OCI-LY7 (cell line): ENCODE results near the gene NRSN2. TPM values are rescaled to one million over a fixed set of nuclear protein-coding genes. Genes with fewer than 3 reads are reported as not detected.

Experiments used
- BruUV-seq: library from RNA; stranded (reverse); fragments of 400-500 nt; replicated peaks from 2 replicates; lab custom pipeline; 2021; lab: Mats Ljungman, UMichigan
- CTCF ChIA-PET: fragments of 300-600 bp; sonication (Branson Sonifier 250); formaldehyde crosslinking; loops from one replicate; lab custom pipeline; 2022; ENCODE audit warnings: antibody characterized with exemption; ENCODE audit not compliant: unreplicated experiment; lab: Charles Lee
- POLR2A ChIA-PET: fragments of 300-600 bp; sonication (Branson Sonifier 250); formaldehyde crosslinking; loops from one replicate; lab custom pipeline; 2022; ENCODE audit warnings: antibody characterized with exemption; lab: Charles Lee
- DNase-seq: peaks from one replicate; pipeline ENCODE4 v3.0.0-alpha.2; 2015; ENCODE audit warnings: low spot score
- H2AFZ ChIP-seq: fragments of 200-600 bp; sonication (generic), shearing (Covaris generic); 2 replicates; pipeline ENCODE4 v1.6.1; 2014; ENCODE audit warnings: mild to moderate bottlenecking, antibody characterized with exemption, low read length, moderate library complexity
- H3K27ac ChIP-seq: fragments of 200-600 bp; sonication (generic); 2 replicates; pipeline ENCODE4 v1.5.1; 2014; ENCODE audit warnings: mixed run types, low read depth, mild to moderate bottlenecking, moderate library complexity, low read length, inconsistent platforms; ENCODE audit not compliant: poor library complexity, severe bottlenecking
- H3K36me3 ChIP-seq: fragments of 200-600 bp; sonication (generic); 2 replicates; pipeline ENCODE4 v1.6.1; 2014; ENCODE audit warnings: mild to moderate bottlenecking, antibody characterized with exemption, low read length, moderate library complexity, mixed read lengths; ENCODE audit not compliant: insufficient read depth
- H3K4me1 ChIP-seq: fragments of 200-600 bp; sonication (generic); 2 replicates; pipeline ENCODE4 v1.5.1; 2014; ENCODE audit warnings: mild to moderate bottlenecking, low read length; ENCODE audit not compliant: insufficient read depth, poor library complexity, severe bottlenecking
- H3K4me2 ChIP-seq: fragments of 200-600 bp; sonication (generic); 2 replicates; pipeline ENCODE4 v1.6.1; 2014; ENCODE audit warnings: mild to moderate bottlenecking, low read length
- H3K4me3 ChIP-seq: fragments of 200-600 bp; sonication (generic); 2 replicates; pipeline ENCODE4 v1.5.1; 2014; ENCODE audit warnings: mild to moderate bottlenecking, low read depth, low read length; ENCODE audit not compliant: poor library complexity, severe bottlenecking
- H3K79me2 ChIP-seq: fragments of 200-600 bp; sonication (generic); 2 replicates; pipeline ENCODE4 v1.6.1; 2016; ENCODE audit warnings: low read depth, mild to moderate bottlenecking, low read length, moderate library complexity, mixed read lengths; ENCODE audit not compliant: insufficient read depth
- H3K9me2 ChIP-seq: fragments of 200-600 bp; sonication (generic); 2 replicates; pipeline ENCODE4 v1.6.1; 2016; ENCODE audit warnings: mild to moderate bottlenecking, low read length, mixed read lengths; ENCODE audit not compliant: insufficient read depth
- H3K9me3 ChIP-seq: fragments of 200-600 bp; sonication (generic); 2 replicates; pipeline ENCODE4 v1.6.1; 2014; ENCODE audit warnings: mild to moderate bottlenecking, mixed run types, low read length, mixed read lengths
- H4K20me1 ChIP-seq: fragments of 200-600 bp; sonication (generic); 2 replicates; pipeline ENCODE4 v1.6.1; 2014; ENCODE audit warnings: mild to moderate bottlenecking, antibody characterized with exemption, low read length, moderate library complexity, mixed read lengths; ENCODE audit not compliant: insufficient read depth
- CTCF ChIP-seq: fragments of 200-600 bp; sonication (generic); conservative IDR thresholded peaks from 2 replicates; pipeline ENCODE4 v1.5.1; 2014; ENCODE audit warnings: mild to moderate bottlenecking, antibody characterized with exemption, low read length, moderate library complexity, mixed read lengths
- EZH2phosphoT487 ChIP-seq: fragments of 200-600 bp; sonication (generic); IDR thresholded peaks from 2 replicates; pipeline ENCODE4 v1.6.1; 2018; ENCODE audit warnings: low read depth, borderline replicate concordance, mild to moderate bottlenecking, mixed run types, antibody characterized with exemption, low read length, moderate library complexity, mixed read lengths
- intact Hi-C: fragments of 100-400 bp; cut with micrococcal nuclease; formaldehyde crosslinking; loops from one replicate; pipeline ENCODE4 v1.10.0; 2022; ENCODE audit not compliant: unreplicated experiment
- total RNA-seq, 2 experiments: library from RNA; depleted of rRNA in 1 of 2; stranded (reverse); fragments of >200 nt in 1 of 2; shearing (Covaris generic) in 1 of 2; gene quantifications; 2 replicates each; pipeline ENCODE4 v1.2.3, GENCODE V29; 2014 to 2022

Gene NRSN2
- total RNA-seq, 2 experiments from 2014 or later, result 0.32 to 0.86 TPM

GRCh38 chr20:311609-312008, 35.3 kb upstream of the NRSN2 start:
- Histone ChIP-seq H3K9me2 (no peaks in the 10 kb centered on the region), H2AFZ (no peak overlapping the region), H3K4me1 (peaks cover 17% of the 10 kb centered on the region), H3K4me2 (no peak overlapping the region), H3K27ac (no peak overlapping the region), H3K9me3 (no peaks in the 10 kb centered on the region), H3K79me2 (no peaks in the 10 kb centered on the region), H4K20me1 (no peaks in the 10 kb centered on the region), H3K4me3 (no peak overlapping the region), H3K36me3 (no peaks in the 10 kb centered on the region)
- intact Hi-C loops, result no loop called here
- CTCF ChIA-PET, result no interaction called here
- TF ChIP-seq EZH2phosphoT487, result no peak
- no peak for TF ChIP-seq CTCF
- POLR2A ChIA-PET, result interaction anchor here (0.5 to 1.5 kb wide), 2 partner anchors 13 to 29 kb away, joined by 4 read pairs; partner anchors contain the start of gene SOX12
- no peak for DNase-seq
- no TSS peak for BruUV-seq

GRCh38 chr20:312067-312466, 34.8 kb upstream of the NRSN2 start:
- intact Hi-C loops, result no loop called here
- H3K79me2 ChIP-seq, result no peaks in the 10 kb centered on the region
- no peaks in the 10 kb centered on the region for H3K9me2 ChIP-seq
- no peak overlapping the region for H3K4me2 ChIP-seq
- no peak overlapping the region for H3K27ac ChIP-seq
- no peaks in the 10 kb centered on the region for H4K20me1 ChIP-seq
- no peak for DNase-seq
- peaks cover 17% of the 10 kb centered on the region for H3K4me1 ChIP-seq
- TF ChIP-seq EZH2phosphoT487 (no peak), CTCF (no peak)
- no peaks in the 10 kb centered on the region for H3K9me3 ChIP-seq
- H3K36me3 ChIP-seq, result no peaks in the 10 kb centered on the region
- H3K4me3 ChIP-seq, result no peak overlapping the region
- BruUV-seq, result no TSS peak
- H2AFZ ChIP-seq, result no peak overlapping the region
- POLR2A ChIA-PET, result interaction anchor here (0.5 to 1.5 kb wide), 3 partner anchors 12 to 28 kb away, joined by 3 to 4 read pairs (median 4); partner anchors contain the start of gene SOX12
- CTCF ChIA-PET, result no interaction called here

GRCh38 chr20:312866-313265, 34.0 kb upstream of the NRSN2 start:
- CTCF ChIA-PET, result no interaction called here
- POLR2A ChIA-PET, result interaction anchor here (0.7 to 1.5 kb wide), 3 partner anchors 11 to 193 kb away, joined by 3 to 4 read pairs (median 3); partner anchors contain the start of gene SOX12
- Histone ChIP-seq H2AFZ (no peak overlapping the region), H4K20me1 (no peaks in the 10 kb centered on the region), H3K4me2 (no peak overlapping the region), H3K79me2 (no peaks in the 10 kb centered on the region), H3K9me2 (no peaks in the 10 kb centered on the region), H3K36me3 (no peaks in the 10 kb centered on the region), H3K4me3 (no peak overlapping the region), H3K9me3 (no peaks in the 10 kb centered on the region), H3K27ac (no peak overlapping the region), H3K4me1 (peaks cover 17% of the 10 kb centered on the region)
- TF ChIP-seq EZH2phosphoT487, result no peak
- TF ChIP-seq CTCF, result no peak
- intact Hi-C loops, result no loop called here
- no TSS peak for BruUV-seq
- no peak for DNase-seq
